PC-9 (cell line): ENCODE measurements around the gene KCNAB2. TPM values are rescaled to one million over a fixed set of nuclear protein-coding genes. Genes with fewer than 3 reads are reported as not detected.

Source experiments
- BruUV-seq: library from RNA; stranded (reverse); fragments of 400-500 nt; replicated peaks from 2 replicates; lab custom pipeline; 2021; lab: Mats Ljungman, UMichigan
- CTCF ChIA-PET: fragments of 300-600 bp; sonication (Branson Sonifier 250); formaldehyde crosslinking; loops from one replicate; lab custom pipeline; 2022; ENCODE audit warnings: antibody characterized with exemption; lab: Charles Lee
- POLR2A ChIA-PET: fragments of 300-600 bp; sonication (Branson Sonifier 250); formaldehyde crosslinking; loops from one replicate; lab custom pipeline; 2022; ENCODE audit warnings: antibody characterized with exemption; ENCODE audit not compliant: unreplicated experiment; lab: Charles Lee
- DNase-seq, 2 experiments: peaks; one replicate each; pipeline versions ENCODE4 v3.0.0 to v3.0.0-alpha.2; 2015 to 2022; ENCODE audit warnings: mixed read lengths in 1 of 2
- H2AFZ ChIP-seq: fragments of 200-600 bp; sonication (generic); 2 replicates; pipeline ENCODE4 v1.8.1; 2017; ENCODE audit warnings: antibody characterized with exemption
- H3F3A ChIP-seq: fragments of 200-600 bp; sonication (generic); 2 replicates; pipeline ENCODE4 v1.8.1; 2017; ENCODE audit warnings: antibody characterized with exemption, mild to moderate bottlenecking, low read depth; ENCODE audit not compliant: insufficient read depth
- H3K27ac ChIP-seq: fragments of 200-600 bp; sonication (generic); 2 replicates; pipeline ENCODE4 v1.6.1; 2016; ENCODE audit warnings: mixed run types
- H3K27me3 ChIP-seq: fragments of 200-600 bp; sonication (generic); 2 replicates; pipeline ENCODE4 v1.6.1; 2016; ENCODE audit warnings: low read depth, mixed run types; ENCODE audit not compliant: insufficient read depth
- H3K36me3 ChIP-seq: fragments of 200-600 bp; sonication (generic); 2 replicates; pipeline ENCODE4 v1.6.1; 2016; ENCODE audit warnings: low read depth, mixed run types
- H3K4me1 ChIP-seq: fragments of 200-600 bp; sonication (generic); replicated peaks from 2 replicates; pipeline ENCODE4 v1.6.1; 2016; ENCODE audit warnings: mixed run types; ENCODE audit not compliant: insufficient read depth
- H3K4me2 ChIP-seq: fragments of 200-600 bp; sonication (generic); 2 replicates; pipeline ENCODE4 v1.6.1; 2017; ENCODE audit warnings: mixed run types
- H3K4me3 ChIP-seq: fragments of 200-600 bp; sonication (generic); 2 replicates; pipeline ENCODE4 v1.6.1; 2016; ENCODE audit warnings: mixed run types
- H3K79me2 ChIP-seq: fragments of 200-600 bp; sonication (generic); 2 replicates; pipeline ENCODE4 v1.6.1; 2017; ENCODE audit warnings: low read depth, mixed run types
- H3K9me2 ChIP-seq: fragments of 200-600 bp; sonication (generic); 2 replicates; pipeline ENCODE4 v1.8.1; 2017; ENCODE audit warnings: mild to moderate bottlenecking; ENCODE audit not compliant: insufficient read depth
- H3K9me3 ChIP-seq: fragments of 200-600 bp; sonication (generic); 2 replicates; pipeline ENCODE4 v1.8.1; 2016; ENCODE audit warnings: low read depth; ENCODE audit not compliant: insufficient read depth
- H4K20me1 ChIP-seq: fragments of 200-600 bp; sonication (generic); 2 replicates; pipeline ENCODE4 v1.8.1; 2017; ENCODE audit not compliant: insufficient read depth
- EZH2 ChIP-seq: fragments of 200-600 bp; sonication (generic); IDR thresholded peaks from 2 replicates; pipeline ENCODE4 v1.8.0; 2017; ENCODE audit warnings: antibody characterized with exemption, low read depth
- intact Hi-C: fragments of 100-400 bp; cut with micrococcal nuclease; formaldehyde crosslinking; loops from one replicate; pipeline ENCODE4 v1.10.0; 2022; ENCODE audit not compliant: unreplicated experiment
- total RNA-seq: library from RNA; stranded (reverse); gene quantifications from 2 replicates; pipeline ENCODE4 v1.2.3, GENCODE V29; 2021
- TF ChIP-seq, protein P1 (sequence below): fragments of 200-600 bp; sonication (generic); conservative IDR thresholded peaks from 2 replicates; pipeline ENCODE4 v1.6.1; 2017; ENCODE audit warnings: mixed run types, antibody characterized with exemption, mild to moderate bottlenecking, moderate library complexity

The KCNAB2 gene
- total RNA-seq, 1 experiment from 2014 or later = 19.6 TPM

DNA sequence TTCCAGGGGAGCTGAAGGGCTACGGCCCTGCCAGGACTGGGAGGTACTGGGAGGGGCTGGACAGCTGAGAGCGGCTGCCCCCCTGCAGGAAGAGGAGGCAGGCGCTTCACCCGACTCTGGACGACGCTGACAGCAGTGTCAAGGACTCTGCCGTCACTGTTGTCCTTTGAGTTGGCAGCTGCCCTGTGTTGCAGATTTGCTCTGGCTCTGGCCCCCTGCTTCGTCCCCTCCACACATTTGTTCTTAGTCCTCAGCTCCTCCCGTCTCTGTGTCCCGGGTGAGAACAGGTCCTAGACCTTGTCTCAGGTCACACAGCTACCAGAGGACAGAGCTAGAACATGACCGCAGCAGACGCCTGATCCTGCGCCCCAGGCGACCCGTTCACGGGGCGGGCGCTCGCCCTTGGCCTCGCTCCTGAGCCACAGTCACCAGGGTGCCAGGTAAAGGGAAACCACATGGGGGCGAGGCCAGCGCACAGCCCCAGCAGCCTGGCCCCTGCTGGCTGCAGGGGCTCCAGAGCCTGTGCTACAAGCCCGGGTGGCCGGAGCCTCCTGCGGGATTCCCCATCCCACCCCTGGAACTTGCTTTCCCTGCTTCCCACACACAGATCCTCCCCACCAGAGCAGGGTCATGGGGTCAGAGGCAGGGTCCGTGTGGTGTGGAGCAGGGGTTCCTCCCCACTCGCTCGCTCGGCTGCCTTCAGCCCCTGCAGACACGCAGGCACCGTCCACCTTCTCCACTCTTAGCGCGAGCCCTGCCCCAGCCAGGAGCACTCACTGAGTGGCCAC lies 42.8 kb upstream of the KCNAB2 start:
- no peaks in the 10 kb centered on the region for H3F3A ChIP-seq
- POLR2A ChIA-PET = interaction anchor here (0.7 kb wide), 1 partner anchor 258 kb away, joined by 3 read pairs; no protein-coding TSS in a partner anchor
- no peaks in the 10 kb centered on the region for H4K20me1 ChIP-seq
- H2AFZ ChIP-seq = no peak overlapping the region
- H3K9me3 ChIP-seq = no peaks in the 10 kb centered on the region
- H3K4me3 ChIP-seq = no peak overlapping the region
- no peaks in the 10 kb centered on the region for H3K36me3 ChIP-seq
- CTCF ChIA-PET = no interaction called here
- DNase-seq = no peak
- no peaks in the 10 kb centered on the region for H3K79me2 ChIP-seq
- TF ChIP-seq, protein P1, sequence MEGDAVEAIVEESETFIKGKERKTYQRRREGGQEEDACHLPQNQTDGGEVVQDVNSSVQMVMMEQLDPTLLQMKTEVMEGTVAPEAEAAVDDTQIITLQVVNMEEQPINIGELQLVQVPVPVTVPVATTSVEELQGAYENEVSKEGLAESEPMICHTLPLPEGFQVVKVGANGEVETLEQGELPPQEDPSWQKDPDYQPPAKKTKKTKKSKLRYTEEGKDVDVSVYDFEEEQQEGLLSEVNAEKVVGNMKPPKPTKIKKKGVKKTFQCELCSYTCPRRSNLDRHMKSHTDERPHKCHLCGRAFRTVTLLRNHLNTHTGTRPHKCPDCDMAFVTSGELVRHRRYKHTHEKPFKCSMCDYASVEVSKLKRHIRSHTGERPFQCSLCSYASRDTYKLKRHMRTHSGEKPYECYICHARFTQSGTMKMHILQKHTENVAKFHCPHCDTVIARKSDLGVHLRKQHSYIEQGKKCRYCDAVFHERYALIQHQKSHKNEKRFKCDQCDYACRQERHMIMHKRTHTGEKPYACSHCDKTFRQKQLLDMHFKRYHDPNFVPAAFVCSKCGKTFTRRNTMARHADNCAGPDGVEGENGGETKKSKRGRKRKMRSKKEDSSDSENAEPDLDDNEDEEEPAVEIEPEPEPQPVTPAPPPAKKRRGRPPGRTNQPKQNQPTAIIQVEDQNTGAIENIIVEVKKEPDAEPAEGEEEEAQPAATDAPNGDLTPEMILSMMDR = no peak
- no peak for TF ChIP-seq EZH2
- no peak overlapping the region for H3K4me2 ChIP-seq
- H3K27ac ChIP-seq = no peak overlapping the region
- BruUV-seq = no TSS peak
- H3K9me2 ChIP-seq = no peaks in the 10 kb centered on the region
- H3K4me1 ChIP-seq = no peaks in the 10 kb centered on the region
- H3K27me3 ChIP-seq = no peaks in the 10 kb centered on the region
- intact Hi-C loops = no loop called here

DNA sequence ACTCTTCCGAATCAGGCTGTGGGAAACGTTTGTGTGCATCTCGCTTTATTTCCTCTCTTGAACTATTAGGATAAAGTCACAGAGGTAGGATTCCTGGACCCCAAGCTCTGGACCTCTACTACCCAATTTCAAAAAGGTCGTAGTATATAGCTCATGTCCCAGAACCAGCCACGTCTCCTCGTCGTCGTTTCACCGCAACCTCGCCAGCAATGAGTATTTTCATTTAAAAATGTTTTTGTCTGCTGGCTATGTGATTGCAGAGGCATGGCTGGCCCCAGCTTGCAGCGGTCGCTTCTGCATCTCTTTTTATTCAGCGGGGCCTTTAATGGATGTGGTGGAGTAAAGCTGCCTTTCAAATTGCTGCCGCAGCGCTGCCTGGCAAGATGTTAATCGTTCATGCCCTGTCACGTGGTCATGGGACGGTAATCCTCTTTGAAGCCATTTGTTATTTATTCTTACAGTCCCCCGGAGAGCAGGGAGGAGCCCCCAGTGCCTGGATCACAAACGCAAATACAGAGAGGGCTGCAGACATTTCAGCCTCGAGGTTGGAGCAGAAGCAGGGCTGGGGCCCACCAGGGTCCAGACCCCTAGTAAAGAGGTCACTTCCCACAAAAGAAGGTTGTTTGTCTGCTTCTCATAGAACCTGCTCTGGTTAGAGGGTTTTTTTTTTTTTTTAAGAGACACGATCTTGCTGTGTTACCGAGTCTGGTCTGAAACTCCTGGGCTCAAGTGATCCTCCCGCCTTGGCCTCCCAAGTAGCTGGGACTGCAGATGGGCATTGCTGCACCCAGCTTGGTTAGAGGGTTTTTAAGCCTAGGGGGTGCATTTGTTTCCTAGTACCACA lies 41.9 kb upstream of the KCNAB2 start:
- no TSS peak for BruUV-seq
- no peaks in the 10 kb centered on the region for H3K9me2 ChIP-seq
- H3F3A ChIP-seq = no peaks in the 10 kb centered on the region
- CTCF ChIA-PET = no interaction called here
- H3K36me3 ChIP-seq = no peaks in the 10 kb centered on the region
- no peak overlapping the region for H3K27ac ChIP-seq
- no peak overlapping the region for H3K4me2 ChIP-seq
- no peaks in the 10 kb centered on the region for H3K9me3 ChIP-seq
- POLR2A ChIA-PET = no interaction called here
- no peak for DNase-seq
- H3K4me1 ChIP-seq = no peaks in the 10 kb centered on the region
- intact Hi-C loops = no loop called here
- no peaks in the 10 kb centered on the region for H3K79me2 ChIP-seq
- no peaks in the 10 kb centered on the region for H3K27me3 ChIP-seq
- no peak overlapping the region for H3K4me3 ChIP-seq
- TF ChIP-seq, protein P1 = no peak
- TF ChIP-seq EZH2 = no peak
- no peaks in the 10 kb centered on the region for H4K20me1 ChIP-seq
- H2AFZ ChIP-seq = no peak overlapping the region

DNA sequence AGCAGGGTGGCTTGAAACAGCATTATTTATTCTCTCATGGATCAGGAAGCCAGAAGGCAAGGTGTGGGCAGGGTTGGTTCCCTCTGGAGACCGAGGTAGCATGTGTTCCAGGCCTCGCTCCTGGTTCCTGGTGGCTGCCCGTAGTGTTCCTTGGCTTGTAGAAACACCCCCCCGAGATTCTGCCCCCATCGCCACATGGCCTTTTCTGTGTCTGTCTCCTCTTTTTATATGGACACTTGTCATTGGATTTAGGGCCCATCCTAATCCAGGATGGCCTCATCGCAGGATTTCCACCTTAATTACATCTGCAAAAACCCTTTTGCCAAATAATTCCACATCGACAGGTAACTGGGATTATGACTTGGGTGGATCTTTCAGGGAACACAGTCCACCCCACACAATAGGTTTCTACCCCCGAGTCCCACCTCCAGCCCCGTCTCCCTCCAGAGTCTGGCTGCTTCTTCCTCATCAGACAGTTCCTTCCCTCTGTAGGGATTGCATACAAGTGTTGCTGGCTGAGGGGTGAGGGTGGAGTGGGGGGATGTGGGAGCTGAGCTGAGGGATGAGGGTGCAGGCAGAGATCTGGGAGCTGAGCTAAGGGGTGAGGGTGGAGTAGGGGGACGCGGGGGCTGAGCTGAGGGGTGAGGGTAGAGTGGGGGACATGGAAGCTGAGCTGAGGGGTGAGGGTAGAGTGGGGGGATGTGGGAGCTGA lies 41.1 kb upstream of the KCNAB2 start:
- intact Hi-C loops = no loop called here
- H4K20me1 ChIP-seq = no peaks in the 10 kb centered on the region
- ChIA-PET CTCF (no interaction called here), POLR2A (no interaction called here)
- no peak for DNase-seq
- H3K4me2 ChIP-seq = no peak overlapping the region
- H2AFZ ChIP-seq = no peak overlapping the region
- no peaks in the 10 kb centered on the region for H3K36me3 ChIP-seq
- BruUV-seq = no TSS peak
- no peaks in the 10 kb centered on the region for H3K9me3 ChIP-seq
- no peaks in the 10 kb centered on the region for H3K9me2 ChIP-seq
- no peaks in the 10 kb centered on the region for H3K27me3 ChIP-seq
- no peak overlapping the region for H3K27ac ChIP-seq
- TF ChIP-seq, protein P1 = no peak
- no peak for TF ChIP-seq EZH2
- no peaks in the 10 kb centered on the region for H3F3A ChIP-seq
- no peaks in the 10 kb centered on the region for H3K4me1 ChIP-seq
- H3K4me3 ChIP-seq = no peak overlapping the region
- no peaks in the 10 kb centered on the region for H3K79me2 ChIP-seq
